Activated CD8-positive, alpha-beta memory T cell treated with anti-CD3 and anti-CD28 coated beads for 4 hours (primary cell): ENCODE results near the gene CRAMP1.

Experiments
- DNase-seq, 2 donors: peaks; one replicate each; pipeline ENCODE4 v3.0.0-alpha.2; 2020; ENCODE audit warnings: low read depth in 2 of 2

The CRAMP1 gene

DNA sequence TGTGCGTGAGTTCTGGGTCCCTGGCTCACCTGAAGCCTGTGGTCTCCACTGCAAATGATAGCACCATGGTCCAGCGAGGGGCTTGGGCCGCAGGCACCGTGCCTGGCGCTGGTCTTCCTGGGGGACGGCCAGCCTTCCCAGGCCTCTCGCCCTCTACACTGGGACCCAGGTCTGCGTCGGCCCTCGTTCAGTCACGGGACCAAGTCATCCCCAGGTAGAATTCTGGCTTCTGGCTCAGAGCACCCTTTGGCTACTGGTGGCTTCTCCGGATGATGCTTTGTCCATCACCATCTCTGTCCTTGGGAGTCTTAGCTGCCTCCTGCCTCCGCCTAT lies 20.4 kb downstream of the CRAMP1 start:
- no peak for DNase-seq

DNA sequence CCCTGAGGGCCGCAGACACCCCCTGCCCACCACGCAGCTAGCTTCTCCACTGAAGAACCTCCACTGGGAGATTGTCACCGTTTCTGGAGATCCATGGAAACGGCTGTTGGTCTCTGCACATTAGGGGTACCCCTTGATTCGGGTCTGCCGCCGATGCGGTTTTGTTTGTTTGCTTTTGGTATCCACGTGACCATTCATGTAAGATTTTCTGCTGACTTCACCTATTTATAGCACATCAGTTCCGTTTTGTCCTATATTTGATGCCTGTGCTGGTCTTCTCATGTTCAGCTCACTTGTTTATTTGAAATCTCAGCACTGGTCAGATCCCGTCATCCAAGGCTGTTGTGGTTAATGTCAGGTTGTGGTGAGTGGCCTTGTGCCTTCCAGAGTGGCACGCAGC lies 21.1 kb downstream of the CRAMP1 start:
- no peak for DNase-seq

DNA sequence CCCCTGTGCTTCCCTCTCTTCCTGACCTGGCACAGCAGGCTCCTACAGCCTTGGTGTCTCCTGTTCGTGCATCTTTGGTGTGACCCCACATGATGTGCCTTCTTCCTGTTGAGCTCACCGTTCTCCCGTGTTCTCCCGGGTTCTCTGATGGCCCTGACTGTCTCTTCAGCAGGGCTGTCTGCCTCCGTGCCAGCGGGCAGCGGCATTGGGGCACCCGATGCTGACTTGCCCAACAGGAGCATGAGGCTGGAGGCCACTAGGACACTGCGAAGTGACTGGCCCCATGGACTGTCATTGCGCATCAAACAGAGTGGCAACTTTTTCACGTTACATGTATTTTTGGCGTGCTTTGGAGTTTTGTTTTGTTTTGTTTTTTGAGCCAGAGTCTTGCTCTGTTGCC lies 22.4 kb downstream of the CRAMP1 start:
- DNase-seq: no peak

GRCh38 chr16:1635070-1635469 lies 22.9 kb downstream of the CRAMP1 start:
- no peak for DNase-seq

DNA sequence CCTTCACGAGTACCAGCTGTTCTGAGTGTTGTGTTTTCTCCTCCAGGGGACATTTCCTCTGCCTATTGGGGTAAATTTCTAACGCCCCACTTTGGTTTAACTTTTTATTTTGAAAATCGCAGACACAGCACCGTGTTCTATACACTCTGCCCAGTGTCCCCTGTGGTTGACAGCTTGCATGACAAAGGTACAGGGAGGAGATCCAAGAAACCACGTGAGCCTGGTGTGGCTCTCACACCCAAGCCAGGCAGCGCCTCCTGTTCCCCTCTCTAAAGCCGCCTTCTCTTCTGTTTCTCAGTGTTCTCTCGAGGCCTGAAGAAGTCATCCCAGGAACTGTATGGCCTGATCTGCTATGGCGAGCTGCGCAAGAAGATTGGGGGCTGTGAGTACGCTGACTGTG lies 25.4 kb downstream of the CRAMP1 start:
- DNase-seq: no peak

DNA sequence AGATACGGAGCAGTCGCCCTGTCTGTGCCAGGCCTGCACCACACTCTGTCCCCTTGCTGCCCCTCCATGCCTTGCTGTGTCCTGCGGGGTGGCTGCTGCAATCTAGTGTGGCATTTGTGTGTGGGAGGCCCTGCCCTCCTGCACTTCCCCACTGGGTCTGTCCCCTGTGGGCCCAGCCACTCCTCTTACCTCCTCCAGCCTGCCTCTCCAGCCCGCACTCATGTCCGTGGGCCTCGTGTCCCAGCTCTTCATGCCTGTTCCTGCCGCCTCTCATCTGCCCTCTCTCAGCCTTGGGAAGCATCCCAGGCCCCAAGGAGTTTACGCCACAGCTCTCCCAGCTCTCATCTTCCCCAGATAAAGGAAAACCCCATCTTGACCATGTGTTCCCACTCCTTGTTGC lies 26.6 kb downstream of the CRAMP1 start:
- DNase-seq: no peak

DNA sequence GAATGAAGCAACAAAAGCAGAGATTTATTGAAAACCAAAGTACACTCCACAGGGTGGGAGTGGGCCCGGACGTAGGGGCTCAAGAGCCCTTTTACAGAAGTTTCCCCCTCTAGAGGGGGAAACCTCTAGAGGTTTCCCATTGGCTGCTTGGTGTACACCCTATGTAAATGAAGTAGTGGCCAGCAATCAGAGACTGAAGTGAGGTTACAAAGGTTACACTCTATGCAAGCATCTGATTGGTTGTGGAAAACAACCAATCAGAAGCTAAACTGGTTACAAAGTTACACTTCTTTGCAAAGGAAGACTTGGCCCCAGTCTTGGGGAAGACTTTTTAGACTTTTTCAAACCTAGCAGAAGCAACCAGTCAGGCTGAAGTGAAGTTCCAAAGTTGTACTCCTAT lies 27.1 kb downstream of the CRAMP1 start:
- DNase-seq: no peak

GRCh38 chr16:1639860-1640259 lies 27.7 kb downstream of the CRAMP1 start:
- DNase-seq: no peak

GRCh38 chr16:1640261-1640941 lies 28.2 kb downstream of the CRAMP1 start:
- no peak for DNase-seq

DNA sequence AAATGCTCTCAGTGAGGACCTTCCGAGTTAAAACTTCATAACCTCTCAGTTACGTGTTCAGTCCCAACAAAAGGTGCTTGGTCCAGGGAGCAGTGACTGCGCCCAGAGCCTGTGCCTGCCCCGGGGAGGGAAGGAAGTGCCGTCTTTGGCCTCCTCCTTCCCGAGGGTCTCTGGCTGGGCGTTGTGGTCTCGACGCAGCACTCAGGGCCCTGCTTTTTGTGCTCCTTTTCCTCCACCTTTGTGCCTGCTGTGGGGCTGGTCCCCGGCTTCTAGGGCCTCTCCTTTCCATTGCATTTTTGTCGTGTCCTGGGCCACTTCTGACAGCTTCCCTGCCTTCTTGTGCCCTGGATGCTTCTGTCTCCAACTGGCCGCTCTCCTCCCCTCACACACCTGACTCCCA lies 29.1 kb downstream of the CRAMP1 start:
- no peak for DNase-seq

- no peak for DNase-seq
Observed at GRCh38 chr16:1642148-1642547, 30.0 kb downstream of the CRAMP1 start.

- DNase-seq: no peak
Observed at GRCh38 chr16:1642753-1643152, 30.6 kb downstream of the CRAMP1 start.

- DNase-seq: no peak
Observed at GRCh38 chr16:1643521-1643920, 31.4 kb downstream of the CRAMP1 start.

DNA sequence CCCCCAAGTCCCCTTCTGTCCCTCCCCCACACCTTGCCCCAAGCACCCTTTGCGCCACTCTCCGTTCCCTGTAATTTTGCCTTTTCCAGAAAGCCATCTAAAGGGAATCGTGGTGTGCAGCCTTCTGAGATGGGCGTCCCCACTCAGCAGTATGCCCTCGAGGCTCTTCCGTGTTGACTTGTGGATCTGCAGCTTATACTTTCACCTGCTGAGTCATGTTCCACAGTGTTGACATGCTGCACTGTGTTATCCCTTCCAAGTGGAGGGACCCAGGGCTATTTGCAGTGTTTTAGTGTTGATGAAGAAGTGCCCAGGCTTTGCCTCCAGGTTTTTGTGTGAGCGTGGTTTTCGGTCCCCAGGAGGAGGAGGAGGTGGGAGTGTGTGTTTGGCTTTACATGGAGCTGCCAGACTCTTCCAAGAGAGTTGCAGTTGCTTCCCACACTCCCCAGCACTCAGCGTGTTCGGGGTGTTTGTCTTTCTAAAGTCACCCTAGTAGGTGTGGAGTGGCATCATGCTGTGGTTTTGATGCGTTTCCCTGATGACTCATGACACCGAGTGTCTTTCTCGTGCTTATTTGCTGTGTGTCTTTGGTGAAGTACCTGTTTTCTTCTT lies 33.9 kb downstream of the CRAMP1 start:
- DNase-seq: peak; percentile 21 to 29

DNA sequence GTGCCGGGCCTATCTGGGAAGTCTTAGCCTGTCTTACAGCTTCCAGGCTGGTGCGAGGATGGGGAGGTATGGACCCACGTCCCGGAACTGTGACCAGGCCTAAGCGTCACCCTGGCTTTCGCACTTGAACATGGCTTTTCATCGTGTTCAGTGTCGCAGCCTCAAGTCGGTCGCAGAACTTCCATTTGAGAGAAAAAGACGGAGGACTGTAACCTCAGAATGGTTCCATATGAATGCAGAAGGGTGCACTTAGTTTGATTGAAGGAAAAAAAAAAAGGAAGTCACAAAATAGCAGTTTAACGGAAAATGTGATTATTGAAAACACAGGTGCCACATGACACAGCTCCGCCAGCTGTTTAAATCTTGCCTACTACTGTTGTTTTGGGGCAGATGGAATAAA lies 35.7 kb downstream of the CRAMP1 start:
- DNase-seq: no peak

DNA sequence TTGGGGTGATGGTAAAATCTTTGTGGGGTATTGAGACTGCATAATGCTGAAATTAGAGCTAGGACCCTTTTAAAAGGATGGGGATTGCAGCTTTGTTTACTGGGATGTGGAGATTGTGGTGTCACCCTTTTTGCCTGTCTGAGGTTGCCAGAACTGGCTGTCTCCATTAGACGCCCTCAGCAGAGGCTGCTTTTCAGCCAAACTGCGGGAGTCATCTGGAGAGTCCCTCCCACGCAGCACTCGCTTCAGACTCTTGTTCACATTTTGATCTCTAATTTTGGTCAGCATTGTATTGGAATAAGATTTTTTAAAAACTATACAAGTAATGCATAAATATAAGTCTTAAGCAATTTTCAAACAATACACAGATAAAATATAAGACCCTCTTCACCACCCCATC lies 38.0 kb downstream of the CRAMP1 start:
- DNase-seq: no peak

DNA sequence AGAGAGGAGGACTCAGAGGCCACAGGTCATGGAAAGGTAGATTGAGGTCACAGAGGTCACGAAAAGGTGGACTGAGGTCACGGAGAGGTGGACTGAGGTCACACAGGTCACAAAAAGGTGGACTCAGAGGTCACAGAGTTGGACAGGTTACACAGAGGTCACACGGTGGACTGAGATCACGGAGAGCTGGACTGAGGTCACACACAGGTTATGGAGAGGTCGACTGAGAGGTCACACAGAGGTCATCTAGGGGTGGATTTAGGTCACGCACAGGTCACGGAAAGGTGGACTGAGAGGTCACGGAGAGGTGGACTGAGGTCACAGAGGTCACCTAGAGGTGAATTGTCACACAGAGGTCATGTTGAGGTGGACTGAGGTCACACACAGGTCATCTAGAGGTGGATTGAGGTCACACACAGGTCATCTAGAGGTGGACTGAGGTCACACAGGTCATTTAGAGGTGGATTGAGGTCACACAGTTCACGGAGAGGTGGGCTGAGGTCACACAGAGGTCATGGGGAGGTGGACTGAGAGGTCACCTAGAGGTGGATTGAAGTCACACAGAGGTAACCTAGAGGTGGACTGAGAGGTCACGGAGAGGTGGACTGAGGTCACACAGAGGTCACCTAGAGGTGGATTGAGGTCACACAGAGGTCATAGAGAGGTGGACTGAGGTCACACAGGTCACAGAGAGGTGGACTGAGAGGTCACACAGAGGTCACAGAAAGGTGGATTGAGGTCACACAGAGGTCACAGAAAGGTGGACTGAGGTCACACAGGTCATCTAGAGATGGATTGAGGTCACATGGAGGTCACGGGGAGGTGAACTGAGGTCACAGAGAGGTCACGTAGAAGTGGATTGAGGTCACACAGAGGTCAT lies 39.2 kb downstream of the CRAMP1 start:
- DNase-seq: no peak

DNA sequence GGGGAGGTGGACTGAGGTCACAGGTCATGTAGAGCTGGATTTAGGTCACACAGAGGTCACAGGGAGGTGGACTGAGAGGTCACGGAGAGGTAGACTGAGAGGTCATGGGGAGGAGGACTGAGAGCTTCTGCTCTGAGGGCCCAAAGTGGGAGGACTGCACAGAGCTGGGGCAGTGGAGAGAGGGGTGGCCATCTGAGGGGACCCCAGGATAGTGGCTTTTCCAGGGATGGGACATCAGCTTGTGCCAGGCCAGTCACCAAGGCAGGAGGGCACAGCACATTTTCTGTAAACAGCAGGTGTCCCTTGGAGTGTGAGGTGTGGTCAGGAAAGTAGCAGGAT lies 39.8 kb downstream of the CRAMP1 start:
- no peak for DNase-seq

DNA sequence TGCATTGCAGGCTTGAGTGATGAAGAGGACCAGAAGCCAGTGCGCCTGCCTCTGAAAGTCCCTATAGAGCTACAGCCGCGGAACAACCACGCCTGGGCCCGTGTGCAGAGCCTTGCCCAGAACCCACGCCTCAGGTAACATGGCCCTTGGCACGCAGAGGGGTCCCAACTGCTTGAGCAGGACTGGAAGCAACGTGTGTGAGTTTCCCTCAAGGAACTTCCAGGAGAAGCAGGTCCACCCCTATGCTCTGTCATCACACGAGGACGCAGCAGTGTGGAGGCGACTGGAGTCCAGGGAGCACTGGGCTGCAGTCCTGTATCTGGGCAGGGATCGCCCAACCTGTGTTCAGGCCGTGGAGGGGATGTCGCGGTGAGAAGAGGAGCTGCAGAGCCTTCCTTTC lies 40.9 kb downstream of the CRAMP1 start:
- DNase-seq: no peak

DNA sequence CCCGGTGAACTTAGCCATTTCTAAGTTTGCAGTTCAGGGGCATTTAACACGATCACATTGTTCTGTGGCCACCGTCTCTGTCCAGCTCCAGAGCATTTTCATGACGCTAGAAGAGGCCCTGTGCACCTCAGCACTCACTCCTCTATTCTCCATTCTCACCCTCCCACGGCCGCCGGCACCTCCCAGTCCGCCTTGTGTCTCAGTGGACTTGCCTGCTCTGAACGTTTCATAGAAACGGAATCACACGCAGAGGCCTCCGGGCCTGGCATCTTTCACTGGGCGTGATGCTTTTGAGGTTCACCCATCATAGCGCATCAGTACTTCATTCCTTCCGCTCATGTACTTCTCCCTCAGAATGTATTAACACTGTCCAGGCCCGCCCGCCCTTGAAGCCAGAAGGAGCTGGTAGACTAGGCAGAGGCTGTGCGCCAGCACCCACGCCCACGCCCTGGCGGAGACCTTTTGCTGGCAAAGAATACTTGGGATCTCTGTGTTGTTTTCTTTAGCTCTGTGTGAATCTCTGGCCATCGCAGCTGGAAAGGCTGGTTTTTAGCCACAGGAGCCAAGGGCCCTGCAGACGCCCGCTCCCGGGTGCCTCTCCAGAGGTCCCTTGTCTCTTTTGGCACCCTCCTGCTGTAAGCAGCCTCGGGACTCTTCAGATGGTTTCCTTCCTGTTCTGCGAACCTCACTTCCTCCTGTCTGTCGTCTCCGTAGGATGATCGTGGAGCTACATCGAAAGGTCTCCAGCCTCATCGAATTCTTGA lies 42.5 kb downstream of the CRAMP1 start:
- no peak for DNase-seq

- DNase-seq: no peak
Observed at GRCh38 chr16:1655269-1655807, 43.2 kb downstream of the CRAMP1 start.
